Measurements from ENCODE around the gene PXT1.
"Not testable (repeated sequence)": the region's sequence is repeated elsewhere in the genome, so short reads cannot be mapped to it uniquely, and the experiment has no call there.

Gene PXT1

GRCh38 chr6:36443471-36444428 is 1.1 kb upstream of the PXT1 start:
- DNase-seq, result no peak

DNA sequence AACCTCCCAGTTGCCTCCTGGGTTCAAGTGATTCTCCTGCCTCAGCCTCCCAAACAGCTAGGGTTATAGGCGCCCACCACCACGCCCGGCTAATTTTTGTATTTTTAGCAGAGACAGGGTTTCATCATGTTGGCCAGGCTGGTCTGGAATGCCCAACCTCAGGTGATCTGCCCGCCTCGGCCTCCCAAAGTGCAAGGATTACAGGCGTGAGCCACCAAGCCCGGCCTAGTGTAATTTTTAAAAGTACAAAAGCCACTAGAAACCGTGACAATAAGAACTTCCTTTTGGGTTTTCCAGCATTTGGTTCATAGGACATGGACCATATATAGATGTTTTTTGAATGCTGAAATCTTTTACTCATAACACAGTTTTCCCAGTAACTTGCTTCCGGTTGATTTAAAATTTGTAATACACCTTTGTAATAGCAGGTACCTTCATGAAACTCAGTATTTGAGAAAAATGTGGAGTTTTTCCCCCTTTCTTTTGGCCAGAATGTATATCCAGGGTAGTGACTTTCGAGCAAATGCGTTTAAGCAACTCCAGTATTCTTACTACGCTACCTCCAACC is 467 bp downstream of the PXT1 start:
- DNase-seq, result no peak

DNA sequence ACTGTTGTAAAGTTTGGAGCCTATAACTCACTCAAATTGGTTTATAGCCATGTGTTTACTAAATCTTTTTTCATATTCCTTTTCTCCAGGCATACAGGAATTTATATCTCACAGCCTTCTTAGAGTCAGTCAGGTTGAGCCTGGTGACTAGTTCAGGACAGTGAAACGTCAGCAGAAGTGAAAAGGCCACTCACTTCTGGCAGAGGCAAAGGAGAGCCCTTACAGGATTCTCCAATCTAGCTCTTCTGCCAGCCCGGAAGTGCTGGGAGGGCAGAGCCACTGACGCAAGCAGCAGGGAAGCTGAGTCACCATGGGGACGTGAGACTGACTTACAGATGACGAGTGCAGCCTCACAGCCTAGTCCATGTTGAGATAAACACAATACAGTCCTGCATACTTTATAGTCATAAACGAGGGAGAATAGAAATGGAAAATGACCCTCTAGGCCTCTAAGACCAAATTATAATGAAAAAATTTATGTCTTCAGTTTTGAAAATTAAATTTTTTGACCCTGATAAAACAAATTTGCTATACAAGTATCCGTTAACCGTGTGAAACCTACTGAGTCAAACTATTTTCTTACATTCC is 1.3 kb downstream of the PXT1 start:
- DNase-seq, result peak; percentile 65

- no peak for DNase-seq
Measured at GRCh38 chr6:36436466-36436865, 6.2 kb downstream of the PXT1 start.

GRCh38 chr6:36432151-36432671 is 10.4 kb downstream of the PXT1 start:
- no peak for DNase-seq

- no peak for DNase-seq
Measured at GRCh38 chr6:36431197-36431596, 11.5 kb downstream of the PXT1 start.

- no peak for DNase-seq
Measured at GRCh38 chr6:36430351-36430750, 12.3 kb downstream of the PXT1 start.

DNA sequence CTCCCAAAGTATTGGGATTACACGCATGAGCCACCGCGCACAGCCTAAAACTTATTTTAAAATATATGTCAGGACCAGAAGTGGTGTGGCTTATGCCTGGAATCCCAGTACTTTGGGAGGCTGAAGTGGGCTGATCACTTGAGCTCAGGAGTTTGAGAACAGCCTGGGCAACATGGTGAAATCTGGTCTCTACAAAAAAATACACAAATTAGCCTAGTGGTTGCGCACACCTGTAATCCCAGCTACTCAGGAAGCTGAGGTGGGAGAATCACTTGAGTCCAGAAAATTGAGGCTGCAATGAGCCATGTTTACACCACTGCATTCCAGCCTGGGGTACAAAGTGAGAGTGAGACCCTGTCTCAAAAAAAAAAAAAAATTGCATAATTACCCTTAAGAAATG is 13.7 kb downstream of the PXT1 start:
- DNase-seq, result no peak

DNA sequence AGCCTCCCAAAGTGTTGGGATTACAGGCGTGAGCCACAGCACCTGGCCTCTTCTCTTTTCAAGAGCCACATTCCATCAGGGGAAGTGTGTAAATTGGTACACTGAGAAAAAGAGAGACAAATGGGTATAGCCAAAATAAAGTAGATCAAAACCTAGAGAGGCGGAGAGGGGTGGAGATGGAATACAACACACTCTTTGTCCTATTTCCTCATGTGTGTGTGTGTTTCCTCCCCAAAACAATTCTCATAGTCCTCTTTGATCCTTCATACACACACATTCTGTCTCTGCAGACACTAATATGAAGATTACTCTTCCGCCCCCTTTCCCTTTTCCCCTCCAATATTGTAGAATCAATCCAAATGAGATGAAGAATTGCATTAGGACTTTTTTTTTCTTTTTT is 16.0 kb downstream of the PXT1 start:
- DNase-seq, result no peak

- DNase-seq, result peak; percentile 88
Measured at GRCh38 chr6:36423101-36423824, 19.4 kb downstream of the PXT1 start.

DNA sequence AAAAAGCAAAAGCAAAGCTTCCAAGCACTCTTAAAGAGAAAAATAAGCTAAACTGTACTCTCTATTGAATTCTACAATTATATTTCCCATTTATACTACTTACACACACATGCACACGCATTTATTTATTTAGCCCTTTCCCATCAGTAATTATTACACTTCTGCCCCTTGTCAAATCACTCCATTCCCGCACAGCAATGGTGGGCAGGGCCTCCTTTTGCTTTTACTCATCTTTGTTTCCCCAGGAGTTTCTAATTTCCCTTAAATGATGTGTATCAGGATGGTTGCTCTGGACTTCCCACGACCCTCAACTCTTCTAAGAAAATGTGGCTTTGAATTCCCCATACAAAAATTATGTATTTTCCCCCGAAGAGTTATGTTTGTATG is 19.9 kb downstream of the PXT1 start:
- DNase-seq, result no peak

DNA sequence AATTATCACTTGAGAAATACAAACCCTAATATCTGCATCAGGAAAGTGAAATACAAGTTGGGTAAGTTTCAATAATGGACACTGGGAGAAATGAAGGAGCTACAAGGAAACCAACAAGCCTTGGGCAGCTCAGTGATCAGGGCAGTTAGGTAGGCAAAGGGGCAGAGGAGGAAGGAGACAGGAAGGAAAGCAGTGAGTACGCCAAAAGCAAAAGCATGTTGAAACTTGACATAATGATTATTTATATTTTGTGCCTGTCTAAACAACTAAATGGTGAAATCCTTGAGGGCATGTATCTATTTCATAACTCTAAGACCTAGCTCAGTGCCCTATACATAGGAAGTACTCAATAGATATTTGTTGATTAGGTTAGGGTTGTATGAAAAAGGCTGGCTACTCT is 23.3 kb downstream of the PXT1 start:
- DNase-seq, result no peak

GRCh38 chr6:36418558-36418957 is 24.1 kb downstream of the PXT1 start:
- no peak for DNase-seq

DNA sequence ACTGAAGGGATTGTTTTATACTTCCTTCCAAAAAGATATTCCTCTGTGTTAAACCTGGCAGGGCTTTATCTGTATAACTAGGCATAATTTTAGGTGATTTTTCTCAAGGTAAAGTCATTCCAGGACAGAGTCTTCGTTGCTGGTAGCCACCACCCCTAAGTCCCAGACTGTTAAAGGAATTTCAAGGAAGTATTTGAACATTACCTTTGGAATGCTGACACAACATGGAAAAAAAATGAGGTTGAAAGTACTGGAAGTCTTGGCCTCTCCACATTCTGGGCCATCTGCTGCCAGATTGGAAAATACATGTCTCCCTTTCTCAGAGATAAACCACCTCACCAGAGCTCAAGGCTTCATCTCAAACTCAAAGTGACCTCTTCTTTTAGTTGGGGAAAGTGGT is 28.2 kb downstream of the PXT1 start:
- DNase-seq, result no peak

DNA sequence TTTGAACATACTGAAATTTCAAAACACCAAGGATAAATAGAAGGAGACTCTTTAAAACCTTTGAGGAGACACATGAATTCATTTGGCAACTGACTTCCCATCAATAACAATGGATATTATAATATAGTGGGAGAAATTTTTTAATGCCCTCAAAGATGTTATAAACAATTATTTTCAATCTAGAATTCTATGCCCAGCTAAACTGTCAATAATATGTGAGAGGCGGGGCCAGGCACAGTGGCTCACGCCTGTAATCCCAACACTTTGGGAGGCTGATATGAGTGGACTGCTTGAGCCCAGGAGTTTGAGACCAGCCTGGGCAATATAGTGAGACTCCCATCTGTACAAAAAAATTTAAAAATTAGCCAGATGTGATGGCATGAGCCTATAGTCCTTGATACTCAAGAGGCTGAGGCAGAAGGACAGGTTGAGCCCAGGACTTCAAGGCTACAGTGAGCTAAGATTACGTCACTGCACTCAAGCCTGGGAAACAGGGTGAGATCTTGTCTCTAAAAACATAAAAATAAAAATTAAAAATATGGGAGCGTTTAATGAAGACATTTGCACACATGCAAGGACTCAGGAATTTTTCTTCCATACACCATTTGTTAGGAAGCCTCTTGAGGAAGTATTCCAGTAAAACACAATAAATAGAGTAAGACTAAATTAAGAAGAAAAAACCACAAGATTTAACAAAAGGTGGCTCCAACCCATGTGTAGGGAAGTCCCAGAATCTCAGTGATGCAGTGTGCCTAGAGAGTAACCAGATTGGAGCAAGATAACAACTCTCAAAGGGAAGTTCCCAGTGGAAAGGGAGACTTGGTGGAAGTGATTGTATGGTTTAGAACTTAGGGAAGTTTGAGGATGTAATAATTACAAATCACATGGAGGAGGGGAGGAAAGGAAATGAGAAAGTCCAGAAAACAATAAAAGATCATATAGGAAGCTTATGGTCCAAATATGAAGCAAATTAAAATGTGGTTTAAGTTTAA is 28.9 kb downstream of the PXT1 start:
- DNase-seq, result no peak

DNA sequence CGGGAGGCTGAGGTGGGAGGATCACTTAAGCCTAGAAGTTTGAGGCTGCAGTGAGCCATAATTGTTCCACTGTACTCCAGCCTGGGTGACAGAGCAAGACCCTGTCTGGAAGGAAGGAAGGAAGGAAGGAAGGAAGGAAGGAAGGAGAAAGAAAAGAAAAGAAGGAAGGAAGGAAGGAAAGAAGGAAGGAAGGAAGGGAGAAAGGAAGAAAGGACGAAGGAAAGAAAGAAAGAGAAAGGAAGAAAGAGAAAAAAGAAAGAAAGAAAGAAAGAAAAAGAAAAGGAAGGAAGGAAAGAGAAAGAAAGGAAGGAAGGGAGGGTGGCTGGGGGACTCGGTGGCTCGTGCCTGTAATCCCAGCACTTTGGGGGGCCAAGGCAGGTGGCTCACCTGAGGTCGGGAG is 32.9 kb downstream of the PXT1 start:
- not testable (repeated sequence) for DNase-seq

DNA sequence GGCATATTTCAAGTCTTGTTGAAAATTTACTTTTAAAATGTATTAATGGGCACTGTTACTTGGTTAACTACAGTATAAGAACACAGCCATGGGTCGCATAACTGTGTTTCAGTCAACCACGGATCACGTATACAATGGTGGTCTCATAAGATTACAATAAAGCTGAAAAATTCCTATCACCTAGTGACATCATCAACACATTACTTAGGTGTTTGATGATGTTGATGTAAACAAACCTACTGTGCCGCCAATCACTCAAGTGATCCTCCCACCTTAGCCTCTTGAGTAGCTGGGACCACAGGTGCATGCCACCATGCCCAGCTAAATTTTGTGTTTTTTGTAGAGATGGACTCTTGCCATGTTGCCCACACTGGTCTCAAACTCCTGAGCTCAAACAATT is 38.5 kb downstream of the PXT1 start:
- DNase-seq, result no peak

GRCh38 chr6:36402481-36402880 is 40.2 kb downstream of the PXT1 start:
- no peak for DNase-seq

GRCh38 chr6:36399970-36400369 is 42.7 kb downstream of the PXT1 start:
- no peak for DNase-seq

DNA sequence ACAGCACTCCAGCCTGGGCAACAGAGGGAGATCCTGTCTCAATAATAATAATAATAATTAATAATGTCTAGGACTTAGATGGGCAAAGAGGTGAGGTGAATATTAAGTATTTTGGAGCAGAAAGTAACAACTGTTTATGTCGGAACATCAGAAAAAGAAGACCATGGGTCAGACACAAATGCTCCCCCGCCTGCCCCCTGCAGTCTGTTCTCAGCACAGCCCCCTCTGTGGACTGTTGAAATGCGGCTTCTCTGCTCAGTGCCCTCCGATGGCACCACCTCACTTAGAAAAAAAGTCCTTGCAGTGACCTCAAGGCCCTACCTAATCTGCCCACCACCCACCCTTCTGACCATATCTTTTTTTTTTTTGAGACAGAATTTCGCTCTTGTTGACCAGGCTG is 50.0 kb downstream of the PXT1 start:
- no peak for DNase-seq

DNA sequence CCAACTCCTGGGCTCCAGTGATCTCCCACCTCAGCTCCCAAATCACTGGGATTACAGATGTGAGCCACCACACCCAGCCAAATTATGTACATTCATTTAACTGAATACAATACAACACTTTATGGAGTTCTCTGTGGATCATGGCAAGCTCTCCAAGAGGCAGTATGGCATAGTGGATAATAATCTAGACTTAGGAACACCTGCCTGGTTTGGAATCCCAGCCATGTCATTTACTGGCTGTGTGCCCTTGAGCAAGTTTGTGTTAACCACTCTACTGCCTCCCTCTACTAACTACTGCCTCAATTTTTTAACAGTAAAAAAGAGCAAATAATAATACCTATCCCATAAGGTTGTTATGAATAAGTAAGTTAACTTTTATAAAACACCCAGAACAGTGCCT is 53.3 kb downstream of the PXT1 start:
- DNase-seq, result no peak
